Measurements from ENCODE around the gene FGD5. TPM values are rescaled to one million over a fixed set of nuclear protein-coding genes. Genes with fewer than 3 reads are reported as not detected.

Gene FGD5
- total RNA-seq, 3 donors from 2014 or later (not counting 1 experiment from before 2014, with no cell fraction given), result not detected

DNA sequence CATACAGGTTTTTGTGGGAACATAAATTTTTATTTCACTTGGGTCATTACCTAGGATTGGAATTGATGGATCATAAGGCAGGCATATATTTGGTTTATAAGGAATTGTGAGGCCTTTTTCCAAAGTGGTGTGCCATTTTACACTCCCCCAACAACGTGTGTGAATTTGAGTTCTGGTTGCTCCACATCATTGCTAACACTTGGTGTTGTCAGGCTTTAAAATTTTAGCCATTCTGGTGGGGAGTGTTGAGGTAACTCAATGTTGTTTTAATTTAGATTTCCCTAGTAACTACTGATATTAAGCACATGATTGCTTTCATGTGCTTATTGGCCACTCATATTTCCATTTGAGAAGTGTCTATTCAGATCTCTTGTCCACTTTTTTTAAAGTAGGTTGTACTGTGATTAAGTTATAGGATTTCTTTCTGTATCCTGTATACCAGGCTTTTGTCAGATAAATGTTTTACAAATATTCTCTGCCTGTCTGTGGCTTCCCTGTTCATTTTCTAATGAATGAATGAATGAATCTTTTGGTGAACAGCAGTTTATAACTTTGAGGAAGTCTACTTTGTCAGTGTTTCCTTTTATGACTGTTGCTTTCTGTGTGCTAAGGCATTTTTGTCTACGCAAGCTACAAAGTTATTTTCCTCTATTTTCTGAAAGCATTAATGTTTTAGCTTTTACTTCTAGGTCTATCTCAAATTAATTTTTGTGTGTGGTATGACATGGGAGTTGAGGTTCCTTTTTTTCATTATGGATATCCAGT, 110.7 kb downstream of the FGD5 start:
- ATAC-seq (no peak), DNase-seq (no peak)
- intact Hi-C loops (cut with micrococcal nuclease), result loop anchor here (10.0 kb wide), 1 partner anchor 1035 kb away; no protein-coding TSS in a partner anchor
- Mint-ChIP-seq H3K36me3 (no peaks in the 10 kb centered on the region), H3K4me3 (no peak overlapping the region), H3K9me3 (no peaks in the 10 kb centered on the region), H3K27me3 (ENCODE audit: low read depth in 2 of 2) (no peaks in the 10 kb centered on the region), H3K27ac (no peak overlapping the region), H3K4me1 (peaks cover 4 to 10% of the 10 kb centered on the region in 2 donors)
- TF ChIP-seq, protein P1, sequence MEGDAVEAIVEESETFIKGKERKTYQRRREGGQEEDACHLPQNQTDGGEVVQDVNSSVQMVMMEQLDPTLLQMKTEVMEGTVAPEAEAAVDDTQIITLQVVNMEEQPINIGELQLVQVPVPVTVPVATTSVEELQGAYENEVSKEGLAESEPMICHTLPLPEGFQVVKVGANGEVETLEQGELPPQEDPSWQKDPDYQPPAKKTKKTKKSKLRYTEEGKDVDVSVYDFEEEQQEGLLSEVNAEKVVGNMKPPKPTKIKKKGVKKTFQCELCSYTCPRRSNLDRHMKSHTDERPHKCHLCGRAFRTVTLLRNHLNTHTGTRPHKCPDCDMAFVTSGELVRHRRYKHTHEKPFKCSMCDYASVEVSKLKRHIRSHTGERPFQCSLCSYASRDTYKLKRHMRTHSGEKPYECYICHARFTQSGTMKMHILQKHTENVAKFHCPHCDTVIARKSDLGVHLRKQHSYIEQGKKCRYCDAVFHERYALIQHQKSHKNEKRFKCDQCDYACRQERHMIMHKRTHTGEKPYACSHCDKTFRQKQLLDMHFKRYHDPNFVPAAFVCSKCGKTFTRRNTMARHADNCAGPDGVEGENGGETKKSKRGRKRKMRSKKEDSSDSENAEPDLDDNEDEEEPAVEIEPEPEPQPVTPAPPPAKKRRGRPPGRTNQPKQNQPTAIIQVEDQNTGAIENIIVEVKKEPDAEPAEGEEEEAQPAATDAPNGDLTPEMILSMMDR (IDR thresholded peaks at IDR 0.05), result no peak
- no CpG with 5 or more reads among the region's 2 CpGs for WGBS (ENCODE audit: insufficient coverage)
- Histone ChIP-seq H3K36me3 (ENCODE audit: control insufficient read depth, insufficient read depth, low read length) (no peaks in the 10 kb centered on the region), H3K4me1 (ENCODE audit: control insufficient read depth, insufficient read depth, low read length) (no peaks in the 10 kb centered on the region), H3K4me3 (ENCODE audit: low read length) (no peak overlapping the region), H3K27ac (ENCODE audit: low read length) (no peak overlapping the region), H3K27me3 (ENCODE audit: control insufficient read depth, insufficient read depth, low read length) (no peaks in the 10 kb centered on the region), H3K9me3 (ENCODE audit: control insufficient read depth, insufficient read depth, low read length) (no peaks in the 10 kb centered on the region)

DNA sequence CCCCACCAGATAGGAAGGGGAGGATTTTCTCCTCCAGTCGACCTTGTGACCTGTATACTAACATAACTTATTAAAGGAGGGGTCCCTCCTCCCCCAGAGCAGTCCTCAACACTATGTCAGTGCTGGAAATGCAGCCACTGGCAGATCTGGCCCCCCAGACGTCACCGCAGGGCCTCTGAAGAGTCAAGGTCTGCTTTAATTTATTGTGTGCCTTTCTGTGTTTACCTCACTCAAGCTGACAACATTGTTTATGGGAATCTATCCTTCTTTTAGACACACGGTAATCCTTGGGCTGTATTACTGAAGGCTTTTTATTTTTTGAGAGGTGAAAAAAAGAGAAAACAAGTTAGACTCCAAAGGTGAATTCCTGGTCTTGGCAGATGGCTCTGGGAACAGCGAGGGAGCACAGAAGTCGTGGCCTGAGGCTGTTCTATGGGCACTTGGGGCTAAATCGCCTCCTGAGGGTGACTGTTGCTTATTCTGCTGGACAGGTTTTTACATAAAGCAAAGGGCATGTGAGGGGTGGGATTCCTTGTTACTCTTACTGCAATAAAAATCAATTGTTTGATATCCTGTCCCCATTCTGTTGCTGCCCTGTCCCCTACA, 115.2 kb downstream of the FGD5 start:
- TF ChIP-seq, protein P1 (IDR thresholded peaks at IDR 0.05), result no peak

DNA sequence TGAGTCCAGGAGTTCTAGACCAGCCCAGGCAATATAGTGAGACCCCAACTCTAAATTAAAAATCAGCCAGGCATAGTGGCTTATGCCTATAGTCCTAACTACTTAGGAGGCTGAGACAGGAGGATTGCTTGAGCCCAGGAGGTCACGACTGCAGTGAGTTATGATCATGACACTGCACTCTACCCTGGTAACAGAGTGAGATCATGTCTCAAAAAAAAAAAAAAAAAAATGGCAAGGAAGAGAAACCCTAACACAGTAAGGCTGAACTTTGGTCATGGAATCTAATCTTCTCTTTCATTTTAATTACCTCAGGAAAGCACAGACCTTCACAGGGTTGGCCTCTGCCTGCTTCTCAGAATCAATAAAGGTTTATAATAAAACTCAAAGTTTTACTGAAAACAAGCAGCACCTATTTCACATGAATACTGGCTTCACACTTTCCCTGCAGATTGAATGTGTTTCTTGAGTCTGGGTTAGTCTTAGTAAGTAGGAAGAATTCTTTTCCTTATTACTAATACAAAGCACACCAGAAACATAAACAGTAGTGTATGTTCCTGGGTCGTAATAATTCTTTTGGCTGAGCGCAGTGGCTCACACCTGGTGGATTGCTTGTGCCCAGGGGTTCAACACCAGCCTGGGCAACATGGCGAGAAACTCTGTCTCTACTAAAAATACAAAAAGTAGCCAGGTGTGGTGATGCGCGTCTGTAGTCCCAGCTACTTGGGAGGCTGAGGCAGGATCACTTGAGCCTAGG, 117.0 kb downstream of the FGD5 start:
- Mint-ChIP-seq H3K27me3 (ENCODE audit: low read depth in 2 of 2) (no peaks in the 10 kb centered on the region), H3K9me3 (no peaks in the 10 kb centered on the region), H3K36me3 (no peaks in the 10 kb centered on the region), H3K4me3 (no peak overlapping the region), H3K27ac (no peak overlapping the region), H3K4me1 (peaks cover 7 to 10% of the 10 kb centered on the region in 2 donors)
- no peaks in the 10 kb centered on the region for H3K4me1 ChIP-seq (ENCODE audit: control insufficient read depth, insufficient read depth, low read length)
- WGBS (ENCODE audit: insufficient coverage), result 92% methylated on average over 6 of the region's 6 CpGs
- TF ChIP-seq, protein P1 (IDR thresholded peaks at IDR 0.05), result no peak
- no peak for DNase-seq
- ATAC-seq, result no peak
- H3K4me3 ChIP-seq (ENCODE audit: low read length), result no peak overlapping the region
- H3K36me3 ChIP-seq (ENCODE audit: control insufficient read depth, insufficient read depth, low read length), result no peaks in the 10 kb centered on the region
- H3K27ac ChIP-seq (ENCODE audit: low read length), result no peak overlapping the region
- intact Hi-C loops (cut with micrococcal nuclease), result no loop called here
- H3K9me3 ChIP-seq (ENCODE audit: control insufficient read depth, insufficient read depth, low read length), result no peaks in the 10 kb centered on the region
- no peaks in the 10 kb centered on the region for H3K27me3 ChIP-seq (ENCODE audit: control insufficient read depth, insufficient read depth, low read length)

More for the DNA sequence above, 115.2 kb downstream of the FGD5 start:
- ATAC-seq, result no peak
- H3K9me3 ChIP-seq (ENCODE audit: control insufficient read depth, insufficient read depth, low read length), result no peaks in the 10 kb centered on the region
- H3K36me3 ChIP-seq (ENCODE audit: control insufficient read depth, insufficient read depth, low read length), result no peaks in the 10 kb centered on the region
- peaks cover 4 to 10% of the 10 kb centered on the region in 2 donors for H3K4me1 Mint-ChIP-seq
- no peaks in the 10 kb centered on the region for H3K27me3 Mint-ChIP-seq (ENCODE audit: low read depth in 2 of 2)
- 95% methylated on average over 5 of the region's 7 CpGs for WGBS (ENCODE audit: insufficient coverage)
- H3K27me3 ChIP-seq (ENCODE audit: control insufficient read depth, insufficient read depth, low read length), result no peaks in the 10 kb centered on the region
- H3K9me3 Mint-ChIP-seq, result no peaks in the 10 kb centered on the region
- DNase-seq, result no peak
- H3K4me1 ChIP-seq (ENCODE audit: control insufficient read depth, insufficient read depth, low read length), result no peaks in the 10 kb centered on the region
- intact Hi-C loops (cut with micrococcal nuclease), result no loop called here
- H3K27ac ChIP-seq (ENCODE audit: low read length), result no peak overlapping the region
- no peak overlapping the region for H3K27ac Mint-ChIP-seq
- no peak overlapping the region for H3K4me3 ChIP-seq (ENCODE audit: low read length)
- no peaks in the 10 kb centered on the region for H3K36me3 Mint-ChIP-seq
- H3K4me3 Mint-ChIP-seq, result no peak overlapping the region

Data from natural killer cell (primary cell).